Eye (tissue), 1 donor: ENCODE results near the gene HYOU1.
"Not testable (repeated sequence)": the region's sequence is repeated elsewhere in the genome, so short reads cannot be mapped to it uniquely, and the experiment has no call there.

Experiments used
- DNase-seq: peaks from one replicate; pipeline ENCODE4 v3.0.0-alpha.2; 2015

Gene HYOU1, protein sequence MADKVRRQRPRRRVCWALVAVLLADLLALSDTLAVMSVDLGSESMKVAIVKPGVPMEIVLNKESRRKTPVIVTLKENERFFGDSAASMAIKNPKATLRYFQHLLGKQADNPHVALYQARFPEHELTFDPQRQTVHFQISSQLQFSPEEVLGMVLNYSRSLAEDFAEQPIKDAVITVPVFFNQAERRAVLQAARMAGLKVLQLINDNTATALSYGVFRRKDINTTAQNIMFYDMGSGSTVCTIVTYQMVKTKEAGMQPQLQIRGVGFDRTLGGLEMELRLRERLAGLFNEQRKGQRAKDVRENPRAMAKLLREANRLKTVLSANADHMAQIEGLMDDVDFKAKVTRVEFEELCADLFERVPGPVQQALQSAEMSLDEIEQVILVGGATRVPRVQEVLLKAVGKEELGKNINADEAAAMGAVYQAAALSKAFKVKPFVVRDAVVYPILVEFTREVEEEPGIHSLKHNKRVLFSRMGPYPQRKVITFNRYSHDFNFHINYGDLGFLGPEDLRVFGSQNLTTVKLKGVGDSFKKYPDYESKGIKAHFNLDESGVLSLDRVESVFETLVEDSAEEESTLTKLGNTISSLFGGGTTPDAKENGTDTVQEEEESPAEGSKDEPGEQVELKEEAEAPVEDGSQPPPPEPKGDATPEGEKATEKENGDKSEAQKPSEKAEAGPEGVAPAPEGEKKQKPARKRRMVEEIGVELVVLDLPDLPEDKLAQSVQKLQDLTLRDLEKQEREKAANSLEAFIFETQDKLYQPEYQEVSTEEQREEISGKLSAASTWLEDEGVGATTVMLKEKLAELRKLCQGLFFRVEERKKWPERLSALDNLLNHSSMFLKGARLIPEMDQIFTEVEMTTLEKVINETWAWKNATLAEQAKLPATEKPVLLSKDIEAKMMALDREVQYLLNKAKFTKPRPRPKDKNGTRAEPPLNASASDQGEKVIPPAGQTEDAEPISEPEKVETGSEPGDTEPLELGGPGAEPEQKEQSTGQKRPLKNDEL

DNA sequence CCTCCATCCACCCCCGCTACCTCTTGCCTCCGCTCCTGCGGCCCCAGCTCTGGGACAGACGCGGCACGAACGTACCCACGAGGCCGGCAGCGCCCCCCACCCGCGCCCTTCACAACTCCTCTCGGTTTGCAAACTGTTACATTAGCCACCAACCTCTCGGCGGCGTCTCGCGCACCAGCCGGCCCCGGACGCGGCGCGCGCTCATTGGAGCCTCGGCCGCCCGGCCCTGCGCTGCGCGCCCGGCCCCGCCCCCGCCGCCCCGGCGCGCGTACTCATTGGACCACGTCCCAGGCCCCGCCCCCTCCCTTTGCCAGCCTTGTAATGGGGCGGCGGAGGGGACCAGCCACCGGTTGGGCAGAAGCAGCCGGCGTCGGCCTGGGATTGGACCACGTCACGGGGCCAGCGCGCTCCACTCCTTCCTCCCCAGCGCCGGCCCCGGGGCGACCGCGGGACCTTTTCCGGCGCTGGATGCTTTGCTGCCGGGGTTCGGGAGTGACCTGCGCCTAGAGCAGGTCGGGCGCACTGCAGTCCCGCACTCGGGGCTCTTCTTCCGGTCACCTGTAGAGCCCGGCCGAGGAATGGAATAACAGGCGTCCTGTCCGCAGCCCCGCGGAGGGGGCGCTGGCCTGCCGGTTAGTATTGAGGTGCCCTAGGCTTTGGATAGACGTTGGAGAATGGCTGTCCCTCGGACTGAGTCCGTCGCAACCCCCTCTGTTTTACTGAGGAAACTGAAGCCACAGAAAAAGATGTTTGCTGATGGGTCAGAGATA, at the start of gene HYOU1:
HYOU1 (minus strand) TSS at position 206 of the 770 bp plus-strand sequence. CDS start 1,045 bp downstream, outside the sequence.
- DNase-seq = peak; percentile 98

DNA sequence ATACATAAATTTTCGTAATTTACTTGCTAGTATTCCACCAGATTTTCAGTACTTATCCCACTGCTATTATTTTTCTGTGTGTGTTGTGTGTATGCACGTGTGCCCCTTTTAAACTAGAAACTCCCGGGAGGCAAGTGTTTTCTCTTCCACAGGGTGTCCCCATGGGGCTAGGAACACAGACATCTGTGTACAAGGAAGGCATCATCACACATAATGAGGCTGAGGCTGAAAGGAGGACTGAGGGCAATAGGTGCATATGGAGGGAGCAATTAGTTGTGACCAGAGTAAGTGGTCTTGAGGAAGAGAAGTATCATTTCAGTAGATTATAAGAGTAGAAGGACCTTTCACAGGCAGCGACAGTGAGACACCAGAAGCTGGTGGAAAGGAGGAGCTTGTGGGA, 46.8 kb upstream of the HYOU1 start:
- DNase-seq = peak; percentile 20

DNA sequence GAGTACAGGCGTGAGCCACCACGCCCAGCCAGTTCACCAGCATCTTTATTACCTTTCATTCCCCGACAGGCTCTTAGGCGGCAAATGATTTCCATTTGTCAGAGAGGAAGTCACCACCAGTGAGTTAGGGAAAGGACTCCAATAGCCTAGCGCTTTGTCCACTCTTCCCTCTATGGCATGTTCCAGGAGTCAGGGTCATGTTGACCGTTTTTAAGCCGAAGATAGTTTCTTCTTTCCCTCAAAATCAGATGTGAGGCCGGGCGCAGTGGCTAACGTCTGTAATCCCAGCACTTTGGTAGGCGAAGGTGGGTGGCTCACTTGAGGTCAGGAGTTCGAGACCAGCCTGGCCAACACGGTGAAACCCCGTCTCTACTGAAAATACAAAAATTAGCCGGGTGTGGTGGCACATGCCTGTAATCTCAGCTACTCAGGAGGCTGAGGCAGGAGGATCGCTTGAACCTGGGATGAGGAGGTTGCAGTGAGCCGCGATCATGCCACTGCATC, 46.2 kb upstream of the HYOU1 start:
- not testable (repeated sequence) for DNase-seq

DNA sequence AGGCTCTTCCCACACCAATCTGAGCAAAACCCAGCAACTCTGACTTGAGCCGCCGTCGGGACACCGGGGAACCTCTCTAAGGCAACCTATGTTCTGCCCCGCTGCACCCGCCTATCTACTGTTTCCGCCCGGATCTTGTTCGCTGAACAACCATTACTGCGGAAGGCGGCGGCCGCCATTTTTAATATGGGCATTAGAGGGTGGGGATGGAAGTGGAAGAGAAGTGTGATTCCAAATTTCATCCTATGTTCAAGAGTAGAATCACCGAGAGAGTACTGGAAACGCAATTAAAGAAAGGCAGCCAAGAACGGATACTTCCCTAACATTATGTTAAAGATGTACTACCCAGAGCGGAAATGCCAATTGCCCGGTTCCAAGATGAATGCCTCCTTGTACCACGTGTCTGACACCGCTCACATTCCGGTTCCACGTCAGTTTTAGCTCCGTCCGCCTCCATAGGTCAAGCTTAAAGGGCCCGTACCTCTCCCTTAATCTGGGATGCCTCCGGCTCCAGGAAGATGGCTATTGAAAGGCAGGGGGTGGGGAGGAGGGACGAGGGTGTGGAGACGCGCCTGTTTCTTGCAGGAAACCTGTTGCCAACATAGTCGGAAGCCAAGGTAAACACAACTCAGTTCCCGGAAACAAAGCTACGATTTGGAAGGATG, 44.9 kb upstream of the HYOU1 start, which contains the start of gene DPAGT1:
DPAGT1 (minus strand) TSS at position 95 of the 665 bp plus-strand sequence. CDS start 198 bp downstream, outside the sequence.
- peak; percentile 98 for DNase-seq

DNA sequence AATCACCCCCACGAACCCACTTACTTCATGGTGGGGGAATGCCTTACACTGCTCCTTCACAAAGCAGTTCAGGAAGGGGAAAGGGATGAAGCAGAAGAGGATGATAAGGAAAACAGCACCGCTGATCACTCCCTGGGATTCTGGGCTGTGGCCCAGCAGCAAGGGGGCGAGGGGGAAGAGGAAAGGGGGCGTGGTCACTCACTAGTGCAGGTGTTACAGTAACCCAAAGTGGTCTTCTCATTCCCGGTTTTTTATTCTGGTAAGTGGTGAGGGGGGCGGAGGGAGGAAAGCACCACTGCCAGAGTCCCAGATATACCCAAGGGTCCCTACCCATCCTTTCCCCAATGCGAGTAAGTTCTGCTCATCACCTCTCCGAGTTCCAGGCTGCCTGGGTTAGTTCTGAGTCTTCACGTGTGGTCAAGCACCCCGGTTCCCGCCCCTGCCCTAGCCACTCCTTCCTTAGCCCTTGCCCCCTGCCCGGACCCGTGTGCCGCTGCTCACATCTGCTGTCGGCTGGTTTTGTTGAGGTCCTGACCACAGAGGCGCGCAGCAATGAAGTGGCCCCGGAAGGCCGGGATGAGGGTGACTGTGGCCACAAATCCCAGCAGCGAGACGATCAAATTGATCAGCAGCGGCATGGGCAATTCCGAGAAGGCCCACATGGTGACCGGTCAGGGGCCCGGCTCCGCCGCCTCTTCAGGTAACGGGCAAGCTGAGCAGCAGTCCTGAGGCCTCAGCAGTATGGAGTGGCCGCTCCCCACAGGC, 44.2 kb upstream of the HYOU1 start:
- no peak for DNase-seq

DNA sequence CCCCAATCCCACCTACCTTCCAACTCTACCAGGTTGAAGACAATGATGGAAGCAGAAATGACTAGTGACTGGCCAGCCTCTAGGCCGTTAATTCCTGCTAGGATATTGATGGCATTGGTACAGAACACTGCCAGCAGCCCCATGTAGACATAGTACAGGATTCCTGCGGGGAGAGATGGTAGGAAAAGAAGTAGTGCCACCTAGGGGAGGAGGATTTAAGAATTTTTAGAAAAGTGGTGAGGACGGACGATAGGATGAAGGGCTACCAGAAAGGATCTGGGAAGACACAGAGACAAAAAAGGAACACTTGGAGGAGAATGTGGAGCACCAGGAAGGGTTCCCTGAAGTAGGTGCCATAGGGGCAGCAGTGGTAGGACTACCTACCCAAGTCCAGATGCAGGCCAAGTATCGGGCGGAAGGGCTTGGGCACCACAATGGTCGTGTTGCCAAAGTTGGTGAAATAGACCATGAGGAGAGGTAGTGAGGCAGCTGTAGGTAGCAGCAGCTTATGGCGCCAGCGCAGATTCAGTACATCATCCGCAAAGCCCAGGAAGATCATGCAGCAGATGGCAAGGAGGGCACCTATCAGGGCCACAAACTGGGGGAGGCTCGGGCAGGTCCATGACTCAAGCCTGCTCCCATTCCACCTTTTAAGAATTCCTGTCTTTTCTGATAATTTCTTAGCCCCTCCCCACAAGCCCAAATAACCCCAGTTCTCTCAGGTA, 43.4 kb upstream of the HYOU1 start:
- DNase-seq = peak; percentile 36

DNA sequence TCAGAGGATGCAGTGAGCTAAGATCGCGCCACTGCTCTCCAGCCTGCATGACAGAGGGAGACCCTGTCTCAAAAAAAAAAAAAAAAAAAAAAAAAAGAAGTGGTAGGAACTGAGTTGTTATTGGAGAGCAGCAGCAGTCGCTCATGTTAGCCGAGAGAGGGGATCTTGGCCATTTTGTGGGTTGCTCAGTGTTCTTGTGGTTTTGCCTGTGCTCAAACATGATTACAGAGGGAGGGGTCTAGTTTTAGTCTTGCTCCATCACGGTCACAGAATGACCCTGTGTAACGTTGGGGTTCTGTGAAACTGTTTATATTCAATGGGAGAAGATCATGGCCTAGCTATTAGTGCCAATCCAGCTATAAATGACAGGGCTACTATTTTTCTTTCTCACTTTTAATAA, 42.7 kb upstream of the HYOU1 start:
- DNase-seq = no peak

DNA sequence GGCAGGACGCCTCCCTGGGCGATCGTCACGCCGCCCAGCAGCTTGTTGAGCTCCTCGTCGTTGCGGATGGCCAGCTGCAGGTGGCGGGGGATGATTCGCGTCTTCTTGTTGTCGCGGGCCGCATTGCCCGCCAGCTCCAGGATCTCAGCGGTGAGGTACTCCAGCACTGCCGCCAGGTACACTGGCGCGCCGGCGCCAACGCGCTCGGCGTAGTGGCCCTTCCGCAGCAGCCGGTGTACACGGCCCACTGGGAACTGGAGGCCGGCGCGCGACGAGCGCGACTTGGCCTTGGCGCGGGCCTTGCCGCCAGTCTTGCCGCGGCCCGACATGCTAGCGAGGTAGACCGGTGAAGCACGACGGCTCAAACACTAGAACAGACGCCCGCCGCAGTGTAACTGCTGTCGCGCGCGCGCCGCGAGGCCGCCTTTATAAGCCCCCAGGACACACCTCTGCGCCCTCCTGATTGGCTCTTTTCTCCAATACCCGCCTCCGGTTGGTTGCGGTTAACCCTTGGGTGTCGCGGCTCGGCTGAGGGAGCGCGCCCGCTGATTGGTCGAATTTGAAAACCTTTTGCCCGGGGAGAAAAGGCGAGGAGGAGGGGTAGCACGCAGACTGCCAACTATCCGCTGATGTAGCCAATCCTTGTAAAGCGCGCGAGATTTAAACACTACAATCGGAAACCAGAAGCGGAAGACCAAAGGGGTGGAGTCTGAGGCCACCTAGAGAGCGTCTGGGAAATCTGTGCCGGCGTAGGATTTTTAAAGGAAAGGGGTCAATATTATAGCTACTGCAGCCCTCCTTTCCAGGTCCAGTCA, 38.3 kb upstream of the HYOU1 start:
- peak; percentile 100 for DNase-seq

DNA sequence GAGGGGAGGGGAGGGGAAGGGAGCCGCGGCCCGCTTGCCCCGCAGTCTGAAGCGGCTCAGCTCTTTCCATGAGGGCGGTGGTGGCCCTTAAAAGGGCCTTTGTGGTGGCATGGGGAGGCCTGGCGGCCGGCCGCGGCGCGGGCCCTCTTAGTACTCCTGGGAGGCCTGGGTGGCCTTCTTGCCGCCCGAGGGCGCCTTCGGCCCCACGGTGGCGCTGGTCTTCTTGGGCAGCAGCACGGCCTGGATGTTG, 37.7 kb upstream of the HYOU1 start:
- DNase-seq = peak; percentile 90

DNA sequence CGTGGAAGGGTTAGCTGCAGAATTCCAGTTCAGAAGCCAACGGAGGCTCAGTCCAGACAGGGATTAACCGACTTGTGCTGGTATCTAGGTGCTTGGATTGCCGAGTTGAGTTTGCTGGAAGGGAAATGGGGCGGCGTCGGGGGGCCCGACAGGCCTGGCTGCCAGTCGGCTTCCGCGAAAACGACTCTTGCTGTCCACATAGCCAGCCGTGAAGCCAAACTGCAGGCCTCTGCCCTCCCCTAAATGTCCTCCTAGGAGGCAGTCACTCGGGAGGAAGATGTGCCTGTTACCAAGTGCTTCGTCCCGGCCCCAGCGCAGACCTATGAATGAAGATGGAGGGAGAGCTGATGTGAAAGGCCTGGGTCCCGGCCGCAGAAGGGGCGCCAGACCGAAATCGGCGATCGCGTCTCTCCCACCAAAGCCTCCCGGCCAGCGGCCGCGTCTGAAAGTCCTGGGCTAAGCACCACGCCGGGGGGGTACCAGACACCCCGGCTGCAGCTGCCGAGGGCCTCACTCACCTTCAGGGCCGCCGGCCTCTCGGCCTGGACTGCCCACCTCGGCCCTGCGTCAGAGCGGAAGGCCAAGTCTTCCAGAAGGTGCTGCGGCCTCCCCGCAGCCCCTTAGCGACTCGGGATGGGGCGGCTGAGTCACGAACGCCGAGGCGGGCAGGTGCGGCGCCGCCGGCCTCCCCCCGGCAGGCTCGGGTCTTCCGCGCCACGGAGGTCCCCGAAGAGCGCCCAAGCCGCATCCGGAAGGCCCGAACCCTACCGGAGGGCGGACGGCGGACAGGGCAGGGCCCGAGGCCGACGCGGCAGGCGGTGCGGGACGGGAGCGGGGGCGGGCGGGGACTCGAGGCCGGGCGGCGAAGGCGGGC, 37.2 kb upstream of the HYOU1 start:
- peak; percentile 72 for DNase-seq

DNA sequence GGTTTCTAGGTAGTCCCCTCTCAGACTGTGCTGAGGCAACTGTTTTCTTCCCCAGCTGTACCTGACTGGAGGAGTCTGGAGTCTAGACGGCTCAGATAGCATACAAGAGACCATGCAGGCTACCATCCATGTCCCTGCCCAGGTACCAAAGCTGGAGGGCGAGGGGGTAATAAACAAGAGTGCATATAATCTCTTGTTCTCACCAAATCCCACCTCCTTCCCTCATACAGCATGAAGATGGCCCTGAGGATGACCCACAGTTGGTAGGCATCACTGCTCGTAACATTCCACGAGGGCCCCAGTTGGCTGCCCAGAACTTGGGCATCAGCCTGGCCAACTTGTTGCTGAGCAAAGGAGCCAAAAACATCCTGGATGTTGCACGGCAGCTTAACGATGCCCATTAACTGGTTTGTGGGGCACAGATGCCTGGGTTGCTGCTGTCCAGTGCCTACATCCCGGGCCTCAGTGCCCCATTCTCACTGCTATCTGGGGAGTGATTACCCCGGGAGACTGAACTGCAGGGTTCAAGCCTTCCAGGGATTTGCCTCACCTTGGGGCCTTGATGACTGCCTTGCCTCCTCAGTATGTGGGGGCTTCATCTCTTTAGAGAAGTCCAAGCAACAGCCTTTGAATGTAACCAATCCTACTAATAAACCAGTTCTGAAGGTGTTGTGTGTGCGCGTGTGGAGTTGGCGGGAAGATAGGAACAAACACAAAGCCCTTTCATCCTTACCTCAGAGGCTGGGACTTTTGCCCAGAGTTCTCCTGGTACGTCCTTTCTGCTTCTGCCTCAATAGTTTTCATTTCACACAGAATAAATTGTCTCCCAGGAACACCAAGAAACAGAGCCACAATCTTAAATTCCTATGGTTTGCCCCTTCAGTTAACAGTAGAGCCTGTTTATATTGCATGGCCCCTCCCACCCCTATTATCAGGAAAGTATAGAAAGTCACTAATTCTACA, 36.2 kb upstream of the HYOU1 start:
- peak; percentile 41 for DNase-seq

DNA sequence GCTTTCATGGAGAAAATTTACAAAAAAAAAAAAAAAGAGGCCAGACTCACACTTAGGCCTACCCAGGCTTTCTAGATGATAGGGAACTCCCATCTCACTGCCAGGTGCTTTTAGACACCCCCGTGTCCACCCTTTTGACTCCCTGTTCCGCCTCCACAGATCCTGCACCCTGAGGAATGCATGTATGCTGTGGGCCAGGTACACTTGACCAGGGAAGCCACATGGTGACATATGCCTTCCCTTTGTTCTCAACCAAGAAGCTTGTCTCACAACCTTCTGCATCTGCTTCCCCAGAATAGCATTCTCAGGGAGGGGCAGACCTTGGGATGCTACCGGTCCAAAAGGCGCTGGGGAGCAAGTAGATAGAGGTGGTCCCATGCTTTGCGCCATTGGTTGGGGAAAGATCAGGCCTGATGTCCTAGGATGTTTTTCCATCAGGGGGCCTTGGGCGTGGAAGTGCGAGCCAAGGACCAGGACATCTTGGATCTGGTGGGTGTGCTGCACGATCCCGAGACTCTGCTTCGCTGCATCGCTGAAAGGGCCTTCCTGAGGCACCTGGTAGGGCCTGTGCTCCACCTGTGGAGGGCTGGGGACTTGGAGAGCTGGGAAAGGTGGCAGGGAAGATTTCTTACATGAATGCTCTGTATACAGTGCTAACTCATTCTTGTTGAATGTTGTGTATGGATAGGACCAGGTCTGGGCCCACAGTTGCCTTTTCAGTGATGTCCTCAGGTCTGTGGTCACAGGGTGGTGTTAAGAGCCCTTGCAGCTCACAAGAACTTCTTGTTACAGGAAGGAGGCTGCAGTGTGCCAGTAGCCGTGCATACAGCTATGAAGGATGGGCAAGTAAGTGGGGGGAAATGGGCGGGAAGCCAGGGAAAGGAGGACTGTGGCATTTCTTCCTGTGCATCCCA, 35.2 kb upstream of the HYOU1 start:
- no peak for DNase-seq

DNA sequence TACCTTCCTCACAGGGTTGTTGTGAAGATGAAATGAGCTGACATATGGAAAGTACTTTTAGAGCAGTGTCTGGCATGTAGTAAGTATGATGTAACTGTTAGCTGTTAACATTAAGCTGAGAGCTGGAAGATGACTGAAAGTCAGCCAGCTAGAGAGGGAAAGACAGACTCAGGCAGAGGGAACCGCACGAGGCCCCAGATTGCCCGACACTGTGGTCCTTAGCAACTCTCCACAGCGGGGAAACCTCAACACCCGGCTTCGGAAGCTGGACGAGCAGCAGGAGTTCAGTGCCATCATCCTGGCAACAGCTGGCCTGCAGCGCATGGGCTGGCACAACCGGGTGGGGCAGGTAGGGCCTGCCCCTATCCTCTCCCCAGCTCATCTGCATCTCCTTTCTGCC, 34.2 kb upstream of the HYOU1 start:
- no peak for DNase-seq

DNA sequence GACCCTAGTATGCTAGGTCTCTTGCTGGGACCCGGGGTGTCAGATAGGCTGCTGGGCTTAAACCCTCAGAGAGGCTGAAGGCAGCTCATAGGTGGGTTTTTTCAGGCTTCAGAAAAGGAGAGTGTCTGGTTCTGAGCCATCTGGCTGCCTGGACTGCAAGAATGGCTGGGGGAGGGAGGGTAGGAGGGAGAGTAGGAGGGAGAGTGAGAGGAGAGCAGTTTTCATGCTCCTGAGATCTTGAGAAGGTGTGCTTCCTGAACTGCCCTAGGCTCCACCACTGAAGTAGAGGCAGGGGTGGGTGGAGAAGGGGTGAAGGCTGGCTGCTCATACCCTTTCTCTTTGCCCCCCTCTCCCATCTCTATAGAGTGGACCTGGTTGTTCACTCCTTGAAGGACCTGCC, 32.3 kb upstream of the HYOU1 start:
- DNase-seq = no peak

DNA sequence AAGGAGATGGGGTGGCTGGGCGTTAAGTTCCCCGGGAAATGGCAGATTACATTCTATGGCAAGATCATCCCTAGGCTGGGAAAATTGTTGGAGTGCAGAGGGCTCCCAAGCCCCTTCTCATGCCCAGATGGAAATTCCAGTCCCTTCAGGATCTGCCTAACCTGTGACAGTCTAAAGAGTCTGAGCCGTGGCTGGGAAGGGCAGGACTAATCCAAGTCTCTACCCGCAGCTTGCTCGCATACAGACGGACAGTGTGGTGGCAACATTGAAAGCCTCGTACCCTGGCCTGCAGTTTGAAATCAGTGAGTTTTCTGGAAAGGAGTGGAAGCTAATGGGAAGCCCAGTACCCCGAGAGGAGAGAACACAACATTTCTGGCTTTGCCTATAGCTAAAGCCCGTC, 31.4 kb upstream of the HYOU1 start:
- DNase-seq = no peak

DNA sequence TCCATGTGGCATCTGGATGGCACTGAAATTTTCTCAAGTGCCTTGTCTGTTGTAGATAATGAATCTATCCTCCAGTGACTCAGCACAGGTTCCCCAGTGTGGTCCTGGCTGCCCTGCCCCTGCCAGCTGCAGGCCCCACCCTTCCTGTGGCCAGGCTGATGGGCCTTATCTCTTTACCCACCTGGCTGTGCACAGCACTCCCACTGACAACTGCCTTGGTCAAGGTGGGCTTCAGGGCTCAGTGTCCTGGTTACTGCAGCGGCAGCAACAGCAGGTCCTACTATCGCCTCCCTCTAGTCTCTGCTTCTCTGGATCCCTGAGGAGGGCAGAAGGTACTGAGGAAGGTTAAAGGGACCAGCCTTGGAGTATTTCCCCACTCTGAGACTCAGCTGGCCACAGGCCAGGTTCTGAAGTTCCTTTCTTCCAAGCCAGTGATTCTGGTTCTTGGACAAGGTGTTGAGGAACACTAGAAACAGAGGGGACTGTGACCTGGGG, 30.8 kb upstream of the HYOU1 start:
- DNase-seq = no peak
